Right renal pelvis (tissue), 4 donors: ENCODE data around the gene GALNT9. TPM values are rescaled to one million over a fixed set of nuclear protein-coding genes. Genes with fewer than 3 reads are reported as not detected.
"Not testable (repeated sequence)": the region's sequence is repeated elsewhere in the genome, so short reads cannot be mapped to it uniquely, and the experiment has no call there.

Source experiments
- DNase-seq, 4 donors: peaks; one replicate each; pipeline ENCODE4 v3.0.0-alpha.2; 2013; ENCODE audit warnings: low read depth in 4 of 4, low spot score in 3 of 4, missing footprints in 1 of 4
- polyA plus RNA-seq, 4 donors: library from polyadenylated mRNA; unstranded; fragments of 120-200 nt; gene quantifications; one replicate each; pipeline ENCODE4 v1.2.1, GENCODE V29; 2013; ENCODE audit not compliant: insufficient read length in 4 of 4

The GALNT9 gene
- polyA plus RNA-seq, 4 donors = 7.7 to 8.8 (median 8.4) TPM

GRCh38 chr12:132314516-132315233 lies 14.7 kb downstream of the GALNT9 start:
- DNase-seq = no peak

- no peak for DNase-seq
These were observed 15.4 kb downstream of the GALNT9 start for GRCh38 chr12:132314035-132314434.

DNA sequence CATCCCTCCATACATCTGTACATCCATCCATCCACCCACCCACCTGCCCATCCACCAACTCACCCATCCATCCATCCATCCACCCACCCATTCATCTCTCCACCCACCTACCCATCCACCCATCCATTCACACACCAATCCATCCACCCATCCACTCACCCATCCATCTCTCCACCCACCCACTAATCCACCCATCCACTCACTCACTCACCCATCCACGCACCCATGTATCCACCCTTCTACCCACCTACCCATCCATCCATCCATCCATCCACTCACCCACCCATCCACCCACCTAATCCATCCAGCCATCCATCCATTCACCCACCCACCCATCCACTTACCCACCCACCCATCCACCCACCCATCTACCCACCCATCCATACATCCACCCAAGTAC lies 16.2 kb downstream of the GALNT9 start:
- no peak for DNase-seq

GRCh38 chr12:132312516-132312915 lies 16.9 kb downstream of the GALNT9 start:
- DNase-seq = no peak

DNA sequence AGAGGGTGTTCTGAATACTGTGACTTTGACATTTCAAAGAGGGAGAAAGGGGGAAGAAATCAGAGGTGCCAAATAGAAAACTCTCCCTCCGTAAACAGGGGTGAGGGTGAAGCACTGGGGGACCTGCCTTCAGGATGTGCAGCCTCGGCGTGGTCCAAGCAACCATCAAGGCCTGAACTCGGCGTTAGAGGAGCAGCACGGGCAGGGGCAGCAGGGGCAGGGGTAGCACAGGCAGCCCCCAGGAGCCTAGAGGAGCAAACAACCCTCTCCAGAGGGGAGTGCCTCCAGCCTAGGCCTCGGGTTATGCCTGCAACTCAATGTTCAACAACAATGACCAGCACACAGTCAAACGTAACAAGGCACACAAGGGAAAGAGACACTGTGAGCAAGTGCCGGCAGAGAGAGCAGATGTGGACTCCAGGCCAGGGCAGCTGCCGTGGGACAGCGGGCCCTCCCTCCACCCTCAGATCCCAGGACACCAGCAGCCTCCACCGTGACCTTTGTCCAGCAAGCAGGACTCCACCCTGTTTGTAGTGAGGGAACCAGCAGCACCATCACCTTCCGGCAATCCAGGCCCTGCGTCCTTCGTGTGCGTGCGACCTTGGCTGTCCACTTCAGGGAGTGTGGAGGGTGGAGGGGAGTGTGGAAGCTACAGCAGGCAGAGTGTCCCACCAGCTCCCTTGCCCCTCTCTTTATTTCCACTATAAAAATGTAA lies 18.0 kb downstream of the GALNT9 start:
- no peak for DNase-seq

GRCh38 chr12:132310181-132311040 lies 19.0 kb downstream of the GALNT9 start:
- peak in 2 of 4 donors; percentile 50 to 69 for DNase-seq

GRCh38 chr12:132309596-132310086 lies 19.7 kb downstream of the GALNT9 start:
- no peak for DNase-seq

DNA sequence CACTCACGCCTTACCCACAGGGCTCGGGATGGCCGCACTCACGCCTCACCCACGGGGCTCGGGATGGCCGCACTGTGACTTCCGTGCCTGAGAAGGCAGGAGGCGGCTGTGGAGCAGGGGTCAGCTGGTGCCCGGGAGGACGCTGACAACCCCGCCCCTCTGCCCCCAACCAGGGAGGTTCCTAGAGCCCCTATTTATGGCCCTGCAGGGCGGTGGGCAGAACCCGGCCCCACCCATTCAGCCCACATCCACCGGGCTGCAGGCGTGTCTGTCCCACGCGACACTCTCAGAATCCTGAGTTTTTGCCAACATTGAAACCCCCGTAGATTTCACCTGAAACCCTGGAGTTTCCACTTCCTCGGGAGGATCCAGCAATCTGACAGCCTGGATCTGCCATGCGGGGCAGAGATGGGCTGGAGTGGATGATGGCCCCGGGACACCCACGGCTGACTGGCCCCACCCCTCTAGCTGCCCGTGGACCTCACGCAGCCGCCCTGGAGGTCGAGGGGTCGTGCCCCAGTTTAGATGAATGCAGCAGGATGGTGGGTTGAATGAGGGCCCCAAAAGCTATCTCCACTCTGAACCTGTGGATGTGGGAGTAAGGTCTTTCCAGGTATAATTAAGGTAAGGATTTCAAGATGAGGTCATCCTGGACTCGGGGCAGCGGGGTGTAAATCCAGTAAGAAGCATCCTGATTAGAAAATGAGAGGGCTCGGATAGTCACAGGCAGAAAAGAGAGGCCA lies 20.4 kb downstream of the GALNT9 start:
- no peak for DNase-seq

GRCh38 chr12:132307976-132308852 lies 21.2 kb downstream of the GALNT9 start:
- no peak for DNase-seq

GRCh38 chr12:132306885-132307191 lies 22.6 kb downstream of the GALNT9 start:
- DNase-seq = no peak

- DNase-seq = no peak
These were observed 23.2 kb downstream of the GALNT9 start for GRCh38 chr12:132305991-132306884.

DNA sequence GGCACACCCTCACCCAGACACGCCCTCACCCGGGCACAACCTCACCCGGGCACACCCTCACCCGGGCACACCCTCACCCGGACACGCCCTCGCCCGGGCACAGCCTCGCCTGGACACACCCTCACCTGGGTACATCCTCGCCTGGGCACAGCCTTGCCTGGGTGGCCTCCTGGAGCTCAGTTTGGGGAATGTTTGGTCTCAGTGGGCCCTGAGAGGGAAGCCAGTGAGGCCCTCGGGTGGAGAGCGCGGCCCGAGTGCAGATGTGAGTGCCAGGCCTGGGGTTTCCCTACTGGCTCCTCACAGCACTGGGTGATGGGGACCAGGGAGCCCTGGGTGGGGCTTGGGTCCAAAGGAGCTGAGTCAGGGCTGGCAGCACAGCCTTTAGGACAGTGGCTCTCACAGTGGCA lies 23.8 kb downstream of the GALNT9 start:
- DNase-seq = no peak

- not testable (repeated sequence) for DNase-seq
These were observed 24.5 kb downstream of the GALNT9 start for GRCh38 chr12:132304866-132305265.

- DNase-seq = not testable (repeated sequence)
These were observed 25.5 kb downstream of the GALNT9 start for GRCh38 chr12:132303853-132304373.

DNA sequence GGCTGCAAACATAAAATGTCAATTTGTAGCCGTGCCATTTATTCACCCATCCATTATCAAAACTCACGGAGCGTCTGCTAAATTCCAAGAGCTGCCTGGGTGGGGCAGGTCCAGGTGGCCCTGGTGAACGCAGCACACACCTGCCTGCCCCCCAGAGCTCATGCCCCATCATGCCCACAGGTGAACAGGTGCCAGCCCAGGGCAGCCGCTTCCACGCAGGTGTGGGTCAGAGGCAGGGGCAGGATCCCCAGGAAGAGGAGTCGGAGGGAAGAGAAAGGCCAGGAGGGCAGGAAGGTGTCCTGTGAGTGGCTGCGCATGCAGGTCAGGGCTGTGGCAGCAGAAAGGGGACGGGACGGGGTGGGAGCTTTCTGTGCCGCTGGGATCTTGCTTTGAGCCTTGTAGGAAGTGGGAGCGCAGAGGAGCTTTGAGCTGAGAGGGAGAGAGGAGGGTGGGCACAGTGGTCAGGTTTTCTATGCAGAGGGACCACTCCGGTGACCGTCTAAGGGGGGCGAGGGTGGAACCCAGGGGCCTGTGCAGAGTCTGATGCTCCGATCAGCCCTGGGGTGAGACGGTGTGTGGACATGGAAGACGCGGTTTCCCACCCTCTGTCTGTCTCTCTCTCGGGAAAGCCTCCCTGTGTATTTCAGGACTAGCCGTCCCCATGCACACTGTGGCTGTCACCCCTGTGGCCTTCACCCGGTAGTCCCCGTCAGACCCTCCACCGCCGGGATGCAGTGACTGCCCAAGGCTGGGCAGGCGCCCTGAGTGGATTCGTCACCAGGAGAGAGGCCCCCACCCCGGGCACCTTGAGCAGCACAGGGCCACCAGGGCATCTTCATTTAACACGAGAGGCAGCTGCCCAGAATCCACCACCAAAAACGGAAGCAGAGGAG lies 26.7 kb downstream of the GALNT9 start:
- DNase-seq = no peak

DNA sequence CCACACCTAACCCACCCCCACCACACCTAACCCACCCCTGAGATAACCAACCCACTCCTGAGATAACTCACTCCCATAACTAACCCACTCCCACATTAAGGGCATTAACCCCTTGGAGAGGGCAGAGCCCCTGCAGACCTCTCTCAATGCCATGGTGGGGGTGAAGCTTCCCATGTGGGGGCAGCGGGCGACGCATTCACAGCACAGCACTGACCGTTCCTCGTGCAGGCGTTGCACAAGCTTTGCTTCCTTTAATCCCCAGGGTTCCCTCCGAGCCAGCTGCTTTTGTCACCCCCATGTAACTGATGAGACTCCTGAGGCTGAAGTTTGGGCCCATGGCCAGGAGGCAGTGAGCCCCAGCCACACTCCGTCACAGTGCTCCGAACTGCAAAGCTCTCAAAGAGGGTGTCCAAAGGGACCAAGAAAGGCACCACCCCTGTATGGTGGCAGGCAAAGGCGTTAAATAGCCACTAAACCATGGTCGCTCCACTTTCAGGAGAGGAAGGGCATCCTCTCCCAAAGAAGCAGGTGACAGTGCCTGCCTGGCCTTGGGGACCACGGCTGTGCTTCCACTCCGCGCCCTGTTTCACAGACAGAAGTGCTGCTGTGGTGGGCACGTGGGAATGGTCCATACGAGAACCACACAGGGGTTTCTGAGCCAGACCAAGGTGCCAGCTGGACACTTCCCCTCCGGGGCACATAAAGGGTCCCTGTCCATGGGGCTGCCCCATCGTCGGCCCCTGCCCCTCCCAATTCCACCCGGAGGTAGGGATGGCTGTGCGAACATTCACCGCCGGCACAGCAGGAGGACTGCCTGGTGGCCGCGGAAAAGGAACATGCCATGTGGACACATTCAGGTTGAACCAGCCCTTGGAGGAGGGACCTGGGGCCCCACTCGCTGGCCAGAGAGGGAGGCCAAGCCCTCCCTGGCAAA lies 28.3 kb downstream of the GALNT9 start:
- DNase-seq = no peak
